Activated CD8-positive, alpha-beta memory T cell treated with anti-CD3 and anti-CD28 coated beads, Interleukin-2, amount 50 U/mL, for 24 hours (primary cell): ENCODE results near the gene RRN3.
"Not testable (repeated sequence)": the region's sequence is repeated elsewhere in the genome, so short reads cannot be mapped to it uniquely, and the experiment has no call there.

Source experiments
- DNase-seq: peaks from one replicate; pipeline ENCODE4 v3.0.0-alpha.2; 2020; ENCODE audit errors: extremely low read depth

RRN3 gene

DNA sequence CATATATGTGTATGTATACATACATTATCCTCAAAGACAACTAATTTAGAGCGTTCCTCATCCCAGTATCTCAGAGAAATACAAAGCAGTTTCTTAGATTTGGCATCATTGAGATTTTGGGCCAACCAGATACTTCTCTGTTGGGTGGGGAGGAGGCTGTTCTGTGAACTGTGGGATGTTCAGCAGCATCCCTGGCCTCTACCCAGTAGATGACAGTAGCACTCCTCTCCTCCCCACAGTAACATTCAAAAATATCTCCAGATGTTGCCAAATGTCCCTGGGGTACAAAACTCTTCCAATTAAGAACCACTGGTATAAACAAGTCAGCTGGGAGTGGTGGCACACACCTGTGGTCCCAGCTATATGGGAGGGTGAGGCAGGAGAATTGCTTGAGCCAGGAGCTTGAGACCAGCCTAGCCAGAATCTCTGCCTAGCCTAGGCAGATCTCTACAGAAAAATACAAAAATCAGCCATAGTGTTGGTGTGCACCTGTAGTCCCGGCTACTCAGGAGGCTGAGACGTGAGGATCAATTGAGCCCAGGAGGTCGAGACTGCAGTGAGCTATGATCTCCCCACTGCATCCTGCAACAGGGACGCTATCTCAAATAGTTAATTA, 6.4 kb upstream of the RRN3 start:
- DNase-seq = not testable (repeated sequence)

DNA sequence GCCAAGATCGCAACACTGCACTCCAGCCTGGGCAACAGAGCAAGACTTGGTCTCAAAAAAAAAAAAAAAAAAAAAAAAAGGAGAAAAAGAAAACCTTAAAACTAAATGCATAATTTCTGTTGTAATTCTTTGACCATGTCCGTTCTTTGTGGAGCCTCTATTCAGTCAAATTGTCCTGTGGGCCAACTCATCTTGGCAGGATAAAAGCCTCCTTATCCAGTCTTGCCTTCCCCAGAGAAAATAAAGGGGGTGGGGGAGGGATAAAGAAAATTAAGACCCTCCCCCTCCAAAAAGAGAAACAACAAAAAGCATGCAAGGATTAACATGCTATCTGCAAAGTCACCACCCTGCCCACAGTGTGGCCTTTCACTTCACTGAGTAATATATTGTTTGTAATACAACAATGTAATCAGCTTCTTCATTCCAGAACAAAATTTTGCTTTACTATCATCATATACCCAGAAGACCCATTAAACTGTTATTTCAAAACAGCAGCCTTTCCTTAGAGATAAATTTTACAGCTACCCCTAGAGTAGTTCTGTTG, 5.4 kb upstream of the RRN3 start:
- DNase-seq = not testable (repeated sequence)

DNA sequence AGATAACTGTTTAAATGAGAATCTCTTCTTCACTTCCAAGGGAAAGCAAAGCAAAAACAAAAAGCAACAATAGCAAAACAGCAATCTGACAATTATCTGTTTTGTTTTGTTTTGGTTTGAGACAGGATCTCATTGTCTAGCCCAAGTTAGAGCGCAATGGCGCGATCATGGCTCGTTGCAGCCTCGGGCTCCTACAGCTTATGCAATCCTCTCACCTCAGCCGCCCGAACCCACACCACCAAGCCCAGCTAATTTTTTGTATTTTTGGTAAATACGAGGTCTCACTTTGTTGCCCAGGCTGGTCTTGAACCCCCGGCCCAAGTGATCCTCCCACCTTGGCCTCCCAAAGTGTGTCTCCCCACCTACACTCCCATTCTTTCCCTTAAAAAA, 2.5 kb upstream of the RRN3 start:
- DNase-seq = not testable (repeated sequence)

DNA sequence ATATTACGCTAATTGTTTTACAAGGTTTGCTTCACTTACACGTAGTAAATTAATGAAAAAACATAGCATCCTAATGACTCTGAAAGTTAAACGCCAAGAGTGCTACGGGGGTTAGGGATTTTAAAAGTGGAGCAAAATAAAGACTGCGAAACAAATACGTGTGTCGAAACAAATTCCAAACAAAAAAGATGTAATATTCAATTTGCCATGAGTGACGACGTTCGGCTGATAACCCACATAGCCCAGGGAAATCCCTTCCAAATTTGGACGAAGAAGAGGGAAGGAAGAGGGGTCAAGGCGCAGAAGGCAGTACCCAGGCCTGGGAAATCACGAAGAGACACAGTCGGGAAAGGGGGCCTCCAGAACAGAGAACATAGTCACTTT, 509 bp downstream of the RRN3 start:
- DNase-seq = not testable (repeated sequence)

DNA sequence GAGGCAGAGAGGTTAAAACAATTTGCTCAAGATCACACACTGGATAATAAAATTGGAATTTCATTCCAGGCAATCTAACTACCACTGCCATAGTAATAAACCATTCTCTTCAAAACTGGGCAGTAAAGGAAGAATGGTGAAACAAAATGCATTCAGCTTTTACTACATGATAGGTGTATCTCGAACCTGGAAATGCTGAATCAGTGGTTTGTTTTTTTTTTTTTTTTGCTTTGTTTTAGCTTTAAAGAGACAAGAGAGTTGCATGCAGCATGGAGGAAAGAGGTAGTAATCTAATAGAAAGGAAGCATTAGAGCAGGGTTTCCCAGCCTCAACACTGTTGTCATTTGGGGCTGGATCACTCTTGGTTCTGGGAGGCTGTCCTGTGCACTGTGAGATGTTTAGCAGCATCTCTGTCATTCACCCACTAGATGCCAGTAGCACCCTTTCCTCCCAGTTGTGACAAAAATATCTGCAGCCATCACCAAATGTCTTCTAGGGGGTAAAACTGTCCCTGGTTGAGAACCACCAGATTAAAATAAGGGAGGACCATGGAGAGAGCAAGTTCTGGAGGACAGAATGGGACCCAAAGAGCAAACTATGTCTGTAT, 3.3 kb downstream of the RRN3 start:
- not testable (repeated sequence) for DNase-seq

DNA sequence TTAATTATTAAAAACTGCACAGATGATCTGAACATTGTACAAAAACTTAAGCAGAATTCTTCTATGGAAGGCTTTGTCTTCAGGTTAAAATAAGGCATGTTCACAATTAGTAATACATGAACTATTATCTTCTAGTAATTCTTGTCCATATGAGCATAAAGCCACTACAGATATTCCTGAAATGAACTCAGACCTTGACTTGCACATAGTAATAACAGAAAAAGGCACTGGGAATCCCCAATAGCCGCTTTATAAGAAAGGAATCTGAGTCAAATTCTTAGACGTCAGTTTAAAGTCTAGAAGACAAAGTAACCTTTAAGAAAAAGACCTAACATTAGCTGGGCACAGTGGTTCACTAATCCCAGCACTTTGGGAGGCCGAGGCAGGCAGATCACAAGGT, 11.3 kb downstream of the RRN3 start:
- not testable (repeated sequence) for DNase-seq

DNA sequence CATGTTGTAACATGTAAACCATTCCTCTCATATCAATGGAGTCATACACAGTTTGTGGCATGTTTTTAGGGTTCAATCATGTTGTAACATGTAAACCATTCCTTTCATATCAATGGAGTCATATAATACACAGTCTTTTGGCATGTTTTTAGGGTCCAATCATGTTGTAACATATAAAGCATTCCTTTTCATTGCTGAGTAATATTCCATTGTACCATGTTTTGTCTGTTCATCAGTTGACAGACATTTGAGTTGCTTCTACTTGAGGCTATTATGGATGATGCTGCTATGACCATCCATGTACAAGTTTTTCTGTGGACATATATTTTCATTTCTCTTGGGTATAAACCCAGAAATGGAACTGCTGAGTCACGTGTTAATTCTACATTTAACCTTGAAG, 13.2 kb downstream of the RRN3 start:
- not testable (repeated sequence) for DNase-seq

DNA sequence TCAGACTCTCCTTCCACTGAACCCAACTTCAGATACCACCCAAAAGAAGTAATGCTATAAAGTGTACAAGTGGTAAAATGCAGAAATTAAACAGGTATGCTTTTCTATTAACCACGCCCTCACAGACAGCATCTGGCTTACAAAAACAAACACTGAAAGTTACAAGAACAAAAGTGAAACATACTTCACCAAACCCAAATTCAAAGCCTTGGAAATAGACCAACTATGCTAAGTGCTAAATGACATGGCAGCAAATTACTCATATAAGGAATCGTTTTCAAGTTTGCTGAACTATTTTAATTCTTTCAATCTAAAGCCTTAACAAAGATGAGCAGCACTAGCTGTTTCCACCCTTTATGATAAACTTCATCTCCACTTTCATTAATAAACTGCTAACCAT, 17.9 kb downstream of the RRN3 start:
- DNase-seq = not testable (repeated sequence)

DNA sequence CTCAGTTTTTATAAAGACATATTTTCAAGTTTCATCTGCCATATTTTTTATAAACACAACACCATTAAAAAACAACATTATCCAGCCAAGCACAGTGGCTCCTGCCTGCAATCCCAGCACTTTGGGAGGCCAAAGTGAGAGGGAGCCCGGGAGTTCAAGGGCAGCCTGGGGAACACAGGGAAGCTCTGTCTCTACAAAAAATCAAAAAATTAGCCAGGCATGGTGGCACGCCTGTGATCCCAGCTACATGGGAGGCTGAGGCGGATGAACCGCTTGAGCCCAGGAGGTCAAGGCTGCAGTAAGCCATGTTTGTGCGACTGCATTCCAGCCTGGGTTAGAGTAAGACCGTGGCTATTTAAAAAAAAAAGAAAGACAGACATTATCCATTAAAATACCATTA, 21.0 kb downstream of the RRN3 start:
- no peak for DNase-seq

DNA sequence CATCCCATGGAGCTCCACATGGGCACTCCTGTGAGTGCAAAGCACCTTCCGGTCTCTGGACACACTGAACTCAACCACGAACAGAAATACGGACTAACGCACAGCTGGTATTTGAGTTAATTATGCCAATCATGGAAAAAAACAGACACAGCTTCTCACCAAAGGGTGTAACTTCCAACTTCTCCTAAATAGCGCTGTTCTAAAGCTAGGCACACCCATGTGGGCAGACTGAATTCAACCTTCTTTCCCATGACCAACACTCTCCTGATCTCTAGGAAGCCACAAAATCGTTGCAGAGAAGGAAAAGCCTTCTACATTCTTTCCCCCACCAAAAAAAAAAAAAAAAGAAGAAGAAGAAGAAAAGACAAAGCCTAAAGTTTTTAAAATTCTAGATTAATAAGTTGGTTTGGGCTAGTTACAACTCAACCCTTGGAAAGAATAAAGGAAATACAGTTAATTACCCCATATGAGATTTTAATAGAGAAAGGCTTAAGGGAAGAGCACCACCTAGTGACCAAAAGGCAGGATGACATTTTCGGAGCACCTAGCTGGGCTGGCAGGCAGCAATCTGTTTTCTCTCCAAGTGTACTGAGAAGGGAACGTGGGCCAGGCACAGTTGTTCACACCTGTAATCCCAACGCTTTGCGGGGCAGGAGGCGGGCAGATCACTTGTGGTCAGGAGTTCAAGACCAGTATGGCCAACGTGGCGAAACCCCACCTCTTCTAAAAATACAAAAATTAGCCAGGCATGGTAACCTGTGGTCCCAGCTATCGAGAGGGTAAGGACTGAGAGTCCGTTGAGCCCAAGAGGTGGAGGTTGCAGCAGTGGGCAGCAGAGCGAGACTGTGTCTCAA, 21.9 kb downstream of the RRN3 start:
- not testable (repeated sequence) for DNase-seq

DNA sequence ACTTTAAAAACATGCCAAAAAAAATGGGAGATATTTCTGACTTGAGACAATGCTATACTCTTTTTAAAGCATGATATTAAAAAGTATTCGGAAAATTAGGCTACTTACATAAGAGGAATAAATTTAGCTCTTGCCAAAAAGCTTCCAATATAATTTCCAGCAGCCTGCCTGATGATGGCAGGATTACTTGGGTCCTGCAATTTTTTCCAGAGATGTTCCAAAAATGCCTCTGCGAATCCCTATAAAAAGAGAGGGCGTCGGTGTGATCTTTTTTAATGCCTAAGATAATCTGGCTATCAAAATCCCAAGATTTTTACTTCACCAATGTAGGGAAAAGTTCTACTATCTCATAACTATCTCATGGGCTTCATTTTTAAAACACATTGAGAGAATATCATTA, 23.1 kb downstream of the RRN3 start:
- DNase-seq = not testable (repeated sequence)

DNA sequence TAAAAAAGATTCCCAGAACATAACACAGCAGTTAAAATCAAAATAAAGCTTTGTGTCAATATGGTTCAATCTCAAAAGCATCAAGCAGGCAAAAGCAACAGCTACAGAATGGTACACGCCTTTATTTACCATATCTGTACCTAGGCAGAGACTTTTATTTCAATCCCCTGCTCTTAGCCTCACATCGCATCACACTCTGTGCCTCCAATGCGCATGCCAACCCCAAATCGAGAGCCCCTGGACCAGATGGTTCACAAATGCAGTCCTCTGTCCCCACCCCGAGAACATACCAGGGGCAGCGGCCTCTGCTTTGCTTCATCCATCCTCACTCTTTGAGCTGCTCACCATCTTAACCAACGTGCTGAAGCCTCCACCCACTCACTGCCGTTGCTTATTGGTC, 27.4 kb downstream of the RRN3 start:
- DNase-seq = not testable (repeated sequence)

DNA sequence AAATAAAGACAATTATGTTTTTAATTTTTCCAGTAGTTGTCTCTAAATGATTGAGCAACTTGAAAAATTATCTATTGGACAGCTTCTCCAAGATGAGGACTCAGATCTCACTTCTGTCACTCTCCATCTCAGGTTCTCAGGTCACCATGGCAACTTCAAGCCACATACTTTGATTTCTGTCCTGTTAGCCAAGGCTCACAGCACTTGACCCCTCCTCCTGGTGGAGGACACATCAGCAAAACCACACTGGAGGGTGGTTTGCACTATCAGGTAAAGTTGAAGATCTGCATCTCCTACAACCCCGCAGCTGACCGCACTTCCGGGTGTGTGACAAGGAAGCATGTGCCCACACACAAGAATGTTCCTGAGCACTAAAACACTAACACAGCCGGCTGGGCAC, 28.1 kb downstream of the RRN3 start:
- DNase-seq = not testable (repeated sequence)

DNA sequence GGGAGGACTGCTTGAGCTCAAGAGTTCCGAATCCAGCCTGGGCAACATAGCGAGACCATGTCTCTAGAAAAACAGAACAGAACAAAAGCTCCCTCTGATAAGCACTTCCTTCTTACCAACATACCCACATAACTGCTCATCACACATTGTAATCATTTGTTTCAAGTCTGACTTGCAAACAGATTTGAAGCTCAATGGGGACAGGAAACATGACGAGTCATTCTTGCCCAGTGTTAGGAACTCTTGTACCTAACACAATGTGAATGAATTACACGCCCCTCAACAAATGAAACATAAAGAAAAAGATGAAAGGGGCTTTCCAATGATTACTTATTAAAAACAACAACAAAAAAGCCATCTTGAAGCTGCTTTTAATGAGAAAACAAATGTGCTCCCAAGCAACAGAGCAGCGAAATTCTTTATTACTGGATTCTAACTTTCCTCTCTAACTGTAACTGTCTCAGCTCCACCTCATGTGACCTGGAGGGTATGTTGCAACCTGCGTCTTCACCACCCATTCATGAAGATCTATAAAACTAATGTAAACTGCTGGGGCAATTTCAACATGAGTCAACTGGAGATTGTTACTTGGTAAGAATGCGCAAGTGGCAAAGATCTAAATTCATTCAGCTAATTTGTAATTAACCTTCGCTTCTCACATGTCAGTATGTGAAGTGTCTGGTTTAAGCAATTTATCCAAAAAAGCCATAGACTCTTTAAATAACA, 31.8 kb downstream of the RRN3 start:
- DNase-seq = not testable (repeated sequence)

DNA sequence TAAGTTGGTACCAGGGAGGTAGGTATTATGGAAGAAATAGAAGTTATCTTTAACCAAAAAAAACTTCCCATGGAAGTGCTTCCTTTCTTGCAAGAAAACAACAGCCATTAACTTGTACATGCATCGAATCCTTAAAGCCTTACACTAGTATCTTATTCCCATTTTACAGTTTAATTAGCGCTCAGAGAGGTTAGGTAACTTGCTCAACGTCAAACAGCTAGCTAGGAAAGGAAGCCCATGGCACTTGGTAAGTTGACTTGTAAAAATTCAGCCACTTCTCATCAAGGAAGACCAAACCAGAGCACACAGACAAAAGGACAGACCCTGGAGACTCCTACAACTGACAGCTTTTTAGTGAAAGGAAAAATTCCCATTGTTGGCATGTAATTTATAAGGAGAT, 34.7 kb downstream of the RRN3 start:
- no peak for DNase-seq

DNA sequence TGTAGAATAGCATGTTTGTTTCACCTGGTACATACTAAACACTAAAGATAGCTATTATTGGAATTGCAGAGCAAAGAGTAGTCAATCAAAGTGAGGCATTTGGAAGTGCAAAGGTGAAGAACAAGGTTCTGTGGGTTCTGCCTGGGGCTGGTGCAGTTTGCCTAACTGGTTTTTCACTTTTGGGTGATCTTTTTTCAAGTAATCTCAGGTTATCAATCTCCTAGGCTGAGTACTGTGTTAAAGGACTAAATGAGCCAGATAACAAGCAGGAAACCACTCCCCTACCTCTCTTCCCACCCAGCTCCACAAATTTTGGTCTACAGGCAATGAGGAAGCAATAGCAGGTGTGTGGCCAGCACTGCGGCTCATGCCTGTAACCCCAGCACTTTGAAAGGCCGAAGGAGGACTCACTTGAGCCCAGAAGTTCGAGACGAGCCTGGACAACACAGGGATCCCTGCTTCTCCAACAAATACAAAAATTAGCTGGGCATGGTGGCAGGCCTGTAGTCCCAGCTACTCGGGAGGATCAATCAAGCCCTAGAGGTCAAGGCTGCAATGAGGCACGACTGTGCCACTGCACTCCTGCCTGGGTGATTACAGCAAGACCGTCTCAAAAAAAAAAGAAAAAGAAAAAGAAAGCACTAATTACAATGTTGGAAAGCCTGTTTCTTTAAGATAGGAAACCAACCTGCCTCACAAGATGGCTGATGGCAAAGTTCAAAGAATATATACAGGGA, 36.2 kb downstream of the RRN3 start:
- DNase-seq = no peak

DNA sequence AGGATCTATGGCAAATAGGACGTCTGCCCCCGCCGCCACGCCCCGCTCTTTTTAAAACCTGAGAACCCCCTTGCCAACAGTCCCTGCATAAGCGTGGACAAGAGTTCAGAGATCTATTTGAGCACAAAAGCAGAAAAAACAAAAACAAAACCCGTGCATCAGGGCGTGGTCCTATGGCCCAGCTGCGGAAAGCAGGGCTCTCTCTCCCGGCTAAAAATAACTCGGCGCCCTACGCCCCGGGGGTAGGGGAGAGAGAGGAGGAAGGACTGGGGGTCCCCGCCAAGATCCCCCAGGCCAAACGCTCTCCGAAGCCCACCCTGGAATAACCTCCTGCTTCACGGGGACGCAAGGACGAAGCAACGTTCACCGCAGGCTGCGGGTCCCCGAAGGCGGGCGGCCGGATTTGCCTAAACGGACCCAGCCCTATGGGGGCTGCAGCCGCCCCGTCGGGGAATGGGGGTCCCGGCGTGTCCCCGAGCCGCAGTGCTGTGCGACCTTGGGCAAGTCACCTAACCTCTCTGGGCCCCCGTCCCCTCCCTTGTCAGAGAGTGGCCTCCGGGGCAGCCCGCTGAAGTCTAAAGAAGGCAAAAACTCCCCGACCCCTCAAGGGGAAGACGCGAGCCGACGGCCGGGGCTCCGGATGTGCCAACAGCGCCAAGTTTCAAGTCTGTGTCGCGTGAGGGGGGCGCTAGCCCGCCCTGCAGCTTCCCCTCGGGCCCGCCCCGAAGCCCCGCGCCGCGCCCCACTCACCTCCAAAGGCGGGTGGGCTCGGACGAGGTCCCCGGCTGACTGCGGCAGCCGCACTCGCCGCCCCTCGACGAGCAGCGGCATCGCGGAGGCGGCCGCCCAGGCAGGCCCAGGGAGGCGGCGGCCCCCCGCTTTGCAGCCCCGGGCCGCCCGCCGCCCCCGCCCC, 38.7 kb downstream of the RRN3 start:
- DNase-seq = peak; percentile 38

DNA sequence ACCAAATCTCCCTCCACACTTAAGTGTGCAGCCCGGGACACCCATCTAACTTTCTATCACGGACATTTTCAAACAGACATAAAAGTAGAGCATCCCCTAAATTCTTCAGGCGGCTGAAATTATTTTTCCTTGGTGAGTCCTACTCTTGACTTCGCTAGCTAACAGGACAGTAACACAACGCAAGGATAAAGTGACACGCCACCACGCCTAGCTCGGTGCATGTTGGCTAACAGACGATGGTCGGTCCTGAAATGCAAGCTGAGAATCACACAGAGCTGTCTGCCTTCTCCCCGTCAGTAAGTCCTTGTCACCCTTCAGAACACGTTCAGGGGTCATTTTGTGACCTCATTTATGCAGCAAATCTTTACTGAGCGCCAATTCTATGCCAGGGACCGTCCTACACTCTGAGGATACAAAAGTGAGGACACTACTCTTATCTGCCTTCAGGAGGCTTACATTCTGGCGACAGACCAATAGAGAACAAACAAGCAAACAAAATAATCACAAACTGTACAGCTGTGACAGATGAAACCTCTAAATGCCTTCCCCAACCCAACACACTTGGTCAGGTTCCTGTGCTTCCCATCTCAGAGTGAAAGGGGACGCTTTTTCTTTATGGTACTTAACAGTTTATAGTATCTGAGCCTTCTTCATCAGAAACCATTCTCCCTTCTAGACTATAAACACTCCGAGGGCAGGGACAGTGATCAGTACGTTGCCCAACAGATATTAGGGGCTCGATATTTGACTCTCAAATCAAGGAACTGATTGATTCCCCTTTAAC, 39.5 kb downstream of the RRN3 start:
- no peak for DNase-seq

DNA sequence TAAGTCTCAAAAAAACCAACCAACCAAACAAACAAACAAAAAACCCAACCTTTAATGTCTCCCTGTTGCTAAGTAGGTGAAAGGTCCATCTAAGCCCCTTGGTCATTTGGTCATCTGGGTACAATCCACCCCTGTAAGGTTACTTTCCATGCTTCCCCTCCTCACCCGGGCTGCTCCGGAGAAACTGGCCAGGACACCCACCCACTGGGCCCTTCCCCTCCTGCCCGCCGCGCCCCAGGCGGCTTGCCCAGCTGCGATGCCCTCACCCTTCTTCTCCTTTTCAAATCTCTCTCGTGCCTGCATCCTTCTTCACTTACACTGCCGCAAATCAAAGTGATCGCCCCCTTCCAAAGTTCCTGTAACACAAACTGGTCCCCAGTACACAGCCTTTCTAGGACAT, 40.2 kb downstream of the RRN3 start:
- no peak for DNase-seq
